Nucleus accumbens (tissue), 56 donors: ENCODE data around the gene TAF1B.

Experiments used
- DNase-seq, 56 donors: peaks; one replicate each; lab custom pipeline; 2025; lab: John Stamatoyannopoulos, UW

Gene TAF1B

GRCh38 chr2:9843229-9844035 is at the start of gene TAF1B:
Gene TAF1B, plus strand, starts transcription at chr2:9843474. Its CDS starts 68 bp downstream, at chr2:9843542.
- DNase-seq = peak; percentile 23 to 91 (median 79)

- no peak for DNase-seq
Observed at GRCh38 chr2:9793918-9794717, 49.2 kb upstream of the TAF1B start.

DNA sequence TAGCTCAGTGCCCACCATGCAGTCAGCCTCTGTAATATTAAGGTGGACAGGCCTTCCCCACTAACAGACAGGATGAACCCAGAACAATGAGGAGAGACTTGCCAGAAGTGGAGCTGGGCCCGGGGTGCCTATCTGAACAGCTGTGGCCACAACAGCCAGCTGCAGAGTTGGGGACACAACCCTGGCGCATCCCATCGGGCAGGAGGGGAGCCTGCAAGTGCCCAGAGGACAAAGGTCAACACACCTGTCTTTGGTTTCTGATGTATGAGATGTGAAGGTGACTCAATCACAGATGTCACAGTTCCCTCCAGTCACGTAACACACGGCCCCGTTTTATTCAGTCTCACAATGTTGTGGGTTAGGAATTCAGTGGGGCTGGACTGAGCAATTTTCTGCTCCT is 48.2 kb upstream of the TAF1B start:
- DNase-seq = no peak

GRCh38 chr2:9796056-9797010 is 46.9 kb upstream of the TAF1B start:
- no peak for DNase-seq

GRCh38 chr2:9797086-9797485 is 46.2 kb upstream of the TAF1B start:
- DNase-seq = no peak

DNA sequence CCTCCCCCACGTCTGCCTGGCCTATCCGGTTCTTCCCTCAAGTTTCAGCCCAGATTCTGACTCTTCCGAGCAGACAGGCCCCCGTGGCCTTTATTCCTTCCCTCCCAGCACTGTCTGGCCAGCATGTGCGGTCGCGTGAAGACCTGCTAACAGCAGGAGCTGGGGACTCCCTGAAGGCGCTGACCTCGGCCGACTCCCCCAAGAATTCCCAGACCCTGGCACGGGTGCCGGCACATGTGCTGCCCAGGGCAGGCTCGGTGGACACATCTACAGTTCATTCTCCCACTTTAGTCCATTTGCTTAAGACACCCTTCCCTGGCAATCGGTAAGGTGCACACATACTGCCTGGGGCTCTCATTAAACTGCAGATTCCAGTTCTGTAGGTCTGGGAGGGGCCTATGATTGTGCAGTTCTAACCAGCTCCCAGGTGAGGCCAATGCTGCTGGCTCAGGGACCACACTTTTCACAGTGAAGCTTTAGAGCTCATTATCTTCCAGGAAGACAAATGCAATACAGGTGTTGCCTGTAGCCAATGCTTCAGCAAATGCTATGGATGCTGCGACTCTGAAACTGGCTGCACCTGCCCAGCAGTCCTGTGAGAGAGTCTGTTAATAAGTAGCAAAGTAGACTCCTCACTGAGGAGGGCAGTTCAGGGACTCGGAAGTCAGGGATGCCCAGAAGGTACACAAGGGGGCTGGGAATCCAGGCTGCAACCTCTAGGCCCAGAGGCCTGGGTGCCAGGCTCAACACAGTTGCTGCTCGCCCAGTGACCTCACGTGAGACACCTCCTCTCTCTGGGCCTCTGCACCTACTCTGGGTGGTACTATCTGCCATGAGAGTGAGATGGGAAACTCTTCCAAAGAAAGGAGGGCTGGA is 45.4 kb upstream of the TAF1B start:
- no peak for DNase-seq

GRCh38 chr2:9799011-9799596 is 44.2 kb upstream of the TAF1B start:
- no peak for DNase-seq

DNA sequence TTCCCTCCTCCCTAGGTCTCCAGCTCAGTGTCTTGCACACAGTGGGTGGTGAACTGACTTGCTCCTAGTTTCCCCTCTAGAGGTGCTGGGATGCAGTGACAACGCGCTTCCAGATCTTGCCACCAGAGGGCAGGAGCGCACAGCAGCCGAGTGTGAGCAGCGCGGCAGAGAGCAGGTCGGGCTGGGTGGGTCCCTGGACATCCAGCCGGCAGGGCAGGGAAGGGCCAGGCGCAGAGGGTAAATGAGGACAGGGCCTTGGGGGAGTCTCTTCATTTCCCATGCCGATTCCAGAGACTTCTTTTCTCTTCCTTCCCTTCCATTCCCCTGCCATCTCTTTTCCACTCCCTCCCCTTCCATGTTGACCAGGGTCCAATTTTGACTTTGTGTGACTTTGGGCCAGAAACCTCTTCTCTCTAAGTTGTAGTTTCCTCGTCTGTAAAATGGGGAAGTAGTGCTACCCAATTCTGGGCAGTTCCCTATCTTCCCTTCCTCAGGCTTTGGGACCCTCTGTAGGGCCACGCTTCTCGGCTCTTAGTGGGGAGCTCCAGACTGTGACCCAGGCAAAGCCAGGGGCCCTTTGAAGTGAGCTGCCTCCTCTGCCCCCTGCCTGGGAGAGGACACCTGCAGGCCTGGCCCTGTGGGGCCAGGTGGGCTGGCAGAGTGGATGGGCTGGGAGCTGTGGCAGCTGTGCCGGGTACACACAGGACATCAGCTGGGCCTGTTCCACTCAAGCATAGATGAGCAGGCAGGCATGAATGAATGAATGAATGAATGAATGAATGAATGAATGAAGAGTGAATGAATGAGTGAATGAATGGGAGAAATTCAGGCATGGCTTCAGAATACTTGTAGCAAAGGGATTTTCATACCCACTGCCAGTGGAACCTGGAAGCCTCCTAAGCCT is 43.3 kb upstream of the TAF1B start:
- peak in 52 of 56 donors; percentile 22 to 89 (median 61) for DNase-seq

GRCh38 chr2:9800639-9800974 is 42.7 kb upstream of the TAF1B start:
- DNase-seq = no peak

DNA sequence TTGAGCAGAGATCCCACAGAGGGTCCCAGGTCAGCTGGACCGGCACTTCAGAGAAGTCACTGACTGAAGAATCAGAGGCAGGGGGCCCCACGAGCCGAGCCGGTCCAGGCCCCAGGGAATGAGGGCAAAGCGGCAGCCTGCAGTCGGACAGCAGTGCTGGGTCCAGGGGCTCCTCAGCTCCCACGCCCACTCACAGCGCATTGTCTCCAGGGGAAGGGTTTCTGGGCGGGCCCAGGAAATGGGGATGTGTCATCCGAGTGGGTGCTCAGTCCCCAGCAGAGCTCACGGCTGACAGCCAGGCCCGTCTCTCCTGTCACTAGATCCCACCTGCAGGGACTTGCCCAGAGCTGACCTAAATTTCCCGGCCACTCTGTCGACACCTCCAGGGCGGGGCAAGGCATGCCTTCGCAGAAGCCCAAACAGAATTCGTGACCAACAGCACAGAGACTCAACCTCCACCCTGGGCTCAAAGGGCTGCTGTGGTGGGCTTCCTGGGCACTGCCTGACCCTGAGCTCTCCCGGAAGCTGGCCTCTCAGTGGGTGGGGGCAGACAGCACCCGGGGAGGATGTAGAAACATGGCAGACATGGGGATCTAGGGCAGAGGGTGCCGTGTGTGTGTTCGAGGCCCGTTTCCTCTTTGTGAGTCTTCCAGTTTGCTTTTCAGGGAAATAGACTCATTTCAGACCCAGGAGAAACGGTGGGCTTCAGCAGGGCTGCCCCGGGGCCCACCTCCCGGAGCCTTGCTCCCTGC is 42.1 kb upstream of the TAF1B start:
- DNase-seq = no peak

DNA sequence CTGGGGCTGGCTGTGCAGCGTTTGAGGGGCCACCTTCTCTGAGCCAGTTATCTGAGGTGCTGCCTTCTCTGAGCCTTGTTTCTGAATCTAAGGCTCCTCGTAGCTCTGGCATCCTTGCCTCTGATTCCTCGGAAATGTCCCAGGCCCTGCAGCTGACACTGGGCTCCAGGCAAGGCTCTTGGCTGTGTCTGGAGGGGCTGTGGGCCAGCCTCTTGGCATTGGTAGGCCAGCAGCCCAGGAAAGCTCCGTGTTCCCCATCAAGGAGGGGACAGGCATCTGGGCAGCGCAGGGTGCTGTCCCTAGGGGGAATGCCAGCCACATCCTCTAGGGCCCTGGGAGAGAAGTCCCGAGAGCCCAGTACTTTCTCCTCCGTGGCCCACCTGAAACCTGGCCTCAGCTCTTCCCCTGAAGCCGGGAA is 40.7 kb upstream of the TAF1B start:
- DNase-seq = peak in 19 of 56 donors; percentile 2 to 52 (median 22)

DNA sequence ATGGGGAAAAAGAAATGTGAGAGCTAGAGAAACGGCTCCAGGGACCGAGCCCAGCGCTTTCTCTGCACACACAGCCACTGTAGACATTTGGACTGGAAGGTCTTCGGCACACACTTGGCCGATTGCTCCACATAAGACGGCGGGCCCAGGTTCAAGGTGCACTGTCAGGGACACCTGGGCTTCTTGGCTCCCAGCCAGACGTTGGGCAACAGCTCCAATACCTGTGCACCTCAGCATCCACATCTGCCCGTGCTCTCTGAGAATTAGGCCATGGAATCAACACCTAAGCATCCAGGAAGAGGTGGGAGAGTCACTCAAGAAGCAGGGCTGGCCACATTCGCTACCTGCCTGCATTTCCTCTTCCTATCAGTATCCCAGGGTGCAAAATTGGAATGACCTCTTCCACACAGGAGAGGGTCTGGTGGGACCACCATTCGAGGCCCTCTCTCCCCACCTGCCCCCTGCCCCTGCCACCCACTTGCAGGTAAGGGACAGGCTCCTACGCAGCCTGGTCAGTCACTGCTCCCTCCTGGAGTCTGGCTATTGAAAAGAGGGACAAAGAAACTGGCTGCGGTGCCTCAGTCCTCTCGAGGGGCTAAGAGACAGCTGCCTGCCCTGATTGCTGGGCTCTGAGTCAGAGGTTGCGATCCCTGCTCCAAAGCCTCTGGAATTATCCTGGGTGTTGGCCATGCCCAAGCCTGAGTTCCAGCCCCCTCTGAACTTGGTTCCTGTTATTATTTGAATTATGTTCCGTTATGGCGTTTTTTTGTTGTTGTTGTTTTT is 40.1 kb upstream of the TAF1B start:
- no peak for DNase-seq

DNA sequence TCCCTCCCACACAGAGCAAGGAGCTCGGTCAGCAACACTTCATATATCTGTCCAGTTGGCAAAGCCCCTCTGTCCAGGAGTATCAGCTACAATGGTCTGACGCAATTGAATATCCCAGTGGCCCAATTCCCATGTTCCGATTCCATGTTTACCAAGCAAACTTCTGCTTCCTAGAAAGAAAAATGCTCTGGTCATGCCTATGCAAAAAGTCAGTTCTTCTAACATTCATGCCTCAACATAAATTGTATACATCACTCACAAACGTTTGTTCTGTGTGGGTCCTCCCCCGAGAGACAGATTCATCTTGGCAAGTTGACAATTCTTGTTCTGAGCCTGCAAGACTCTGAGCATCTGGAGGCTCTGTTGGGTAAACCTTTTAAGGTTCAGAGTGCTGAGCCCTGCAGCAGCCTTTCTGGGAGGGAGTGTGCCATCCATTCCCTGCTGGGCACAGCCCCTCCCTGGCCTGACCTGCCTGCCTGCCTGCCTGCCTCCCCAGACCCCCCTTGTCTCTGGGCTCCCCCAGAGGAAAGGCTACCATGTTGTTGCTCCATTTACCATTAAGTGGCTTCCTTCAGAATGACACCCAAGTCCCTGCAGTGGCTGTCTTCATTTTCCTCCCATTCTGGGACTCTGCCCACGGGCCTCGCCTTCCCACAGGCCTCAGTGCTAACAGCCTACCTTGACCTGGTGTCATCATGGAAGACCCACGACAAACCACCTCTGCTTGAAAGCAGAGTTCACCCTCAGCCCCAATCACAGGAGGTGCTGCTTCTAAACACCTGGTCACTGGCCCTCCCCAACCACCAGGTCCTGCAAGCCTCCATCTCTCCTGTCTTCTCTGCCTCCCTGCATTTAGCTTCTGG is 37.6 kb upstream of the TAF1B start:
- DNase-seq = no peak

DNA sequence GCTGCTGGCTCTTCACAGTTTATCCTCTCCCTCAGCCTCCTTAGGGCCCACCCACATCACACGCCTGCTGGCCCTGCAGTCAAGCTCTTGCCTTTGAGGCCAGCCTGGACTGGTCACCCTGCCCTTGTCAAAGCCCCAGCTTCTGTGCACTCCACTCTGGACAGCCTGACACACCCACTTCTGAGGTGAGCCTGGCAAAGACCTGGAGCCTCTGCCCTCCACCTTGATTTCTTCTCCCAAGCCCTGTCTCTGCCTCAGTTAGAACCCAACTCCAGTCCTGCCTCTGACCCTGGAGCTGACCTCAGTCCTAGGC is 37.0 kb upstream of the TAF1B start:
- DNase-seq = no peak

GRCh38 chr2:9806656-9807055 is 36.6 kb upstream of the TAF1B start:
- DNase-seq = no peak

GRCh38 chr2:9807056-9807455 is 36.2 kb upstream of the TAF1B start:
- DNase-seq = peak in 2 of 56 donors; percentile 9 to 35
